Upper lobe of left lung (tissue), 4 donors: ENCODE results near the gene GLCE.
"Not testable (repeated sequence)": the region's sequence is repeated elsewhere in the genome, so short reads cannot be mapped to it uniquely, and the experiment has no call there.

Experiments used
- POLR2A ChIP-seq, 4 donors: fragments of 450-650 bp; IDR thresholded peaks; one replicate each; pipeline ENCODE4 v1.5.1; 2016 to 2017; ENCODE audit warnings: antibody characterized with exemption in 4 of 4, mild to moderate bottlenecking in 2 of 4
- POLR2AphosphoS5 ChIP-seq, 2 donors: sonication (generic); formaldehyde crosslinking; IDR thresholded peaks; one replicate each; pipeline ENCODE4 v1.5.1; 2017; ENCODE audit warnings: antibody characterized with exemption in 2 of 2
- TF ChIP-seq, protein P1 (sequence below), 6 experiments: fragments of 450-650 bp in 4 of 6; fragments of 200-600 bp in 2 of 6; sonication (generic) in 2 of 6; IDR thresholded peaks; one replicate each; pipeline ENCODE4 v1.5.1; 2016 to 2019; ENCODE audit warnings: antibody characterized with exemption in 6 of 6

DNA sequence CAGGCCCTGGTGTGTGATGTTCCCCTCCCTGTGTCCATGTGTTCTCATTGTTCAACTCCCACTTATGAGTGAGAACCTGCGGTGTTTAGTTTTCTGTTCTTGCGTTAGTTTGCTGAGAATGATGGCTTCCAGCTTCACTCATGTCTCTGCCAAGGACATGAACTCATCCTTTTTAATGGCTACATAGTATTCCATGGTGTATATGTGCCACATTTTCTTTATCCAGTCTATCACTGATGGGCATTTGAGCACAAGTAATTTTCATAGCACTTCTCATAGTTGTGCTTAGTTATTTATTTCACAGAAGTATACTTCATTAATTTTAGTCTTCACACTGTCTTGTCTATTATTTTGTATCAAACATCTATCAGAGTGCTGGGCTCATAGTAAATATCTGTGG is 6.8 kb upstream of the GLCE start:
- TF ChIP-seq, protein P1, sequence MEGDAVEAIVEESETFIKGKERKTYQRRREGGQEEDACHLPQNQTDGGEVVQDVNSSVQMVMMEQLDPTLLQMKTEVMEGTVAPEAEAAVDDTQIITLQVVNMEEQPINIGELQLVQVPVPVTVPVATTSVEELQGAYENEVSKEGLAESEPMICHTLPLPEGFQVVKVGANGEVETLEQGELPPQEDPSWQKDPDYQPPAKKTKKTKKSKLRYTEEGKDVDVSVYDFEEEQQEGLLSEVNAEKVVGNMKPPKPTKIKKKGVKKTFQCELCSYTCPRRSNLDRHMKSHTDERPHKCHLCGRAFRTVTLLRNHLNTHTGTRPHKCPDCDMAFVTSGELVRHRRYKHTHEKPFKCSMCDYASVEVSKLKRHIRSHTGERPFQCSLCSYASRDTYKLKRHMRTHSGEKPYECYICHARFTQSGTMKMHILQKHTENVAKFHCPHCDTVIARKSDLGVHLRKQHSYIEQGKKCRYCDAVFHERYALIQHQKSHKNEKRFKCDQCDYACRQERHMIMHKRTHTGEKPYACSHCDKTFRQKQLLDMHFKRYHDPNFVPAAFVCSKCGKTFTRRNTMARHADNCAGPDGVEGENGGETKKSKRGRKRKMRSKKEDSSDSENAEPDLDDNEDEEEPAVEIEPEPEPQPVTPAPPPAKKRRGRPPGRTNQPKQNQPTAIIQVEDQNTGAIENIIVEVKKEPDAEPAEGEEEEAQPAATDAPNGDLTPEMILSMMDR (IDR thresholded peaks at IDR 0.05) = not testable (repeated sequence)
- not testable (repeated sequence) for TF ChIP-seq POLR2AphosphoS5, POLR2A (IDR thresholded peaks at IDR 0.05)
